ENCODE data around the gene TMA7B.

DNA sequence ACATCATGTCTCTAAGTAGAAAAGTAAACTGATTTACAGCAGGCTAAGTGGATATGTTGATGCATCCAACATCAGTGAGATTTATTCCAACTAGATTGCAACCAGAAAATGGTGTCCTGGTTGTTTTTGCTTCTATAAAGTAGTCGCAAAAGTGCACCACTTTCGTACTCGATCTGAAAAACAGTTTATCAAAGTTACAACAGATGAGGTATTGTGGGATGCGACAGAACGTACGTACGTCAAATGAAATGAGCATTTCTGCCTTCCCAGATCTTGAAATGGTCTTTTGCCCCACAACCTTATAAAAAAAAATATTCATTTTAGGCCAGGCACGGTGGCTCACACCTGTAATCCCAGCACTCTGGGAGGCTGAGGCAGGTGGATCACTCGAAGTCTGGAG is 45.6 kb upstream of the TMA7B start:
- TF ChIP-seq, protein P1, sequence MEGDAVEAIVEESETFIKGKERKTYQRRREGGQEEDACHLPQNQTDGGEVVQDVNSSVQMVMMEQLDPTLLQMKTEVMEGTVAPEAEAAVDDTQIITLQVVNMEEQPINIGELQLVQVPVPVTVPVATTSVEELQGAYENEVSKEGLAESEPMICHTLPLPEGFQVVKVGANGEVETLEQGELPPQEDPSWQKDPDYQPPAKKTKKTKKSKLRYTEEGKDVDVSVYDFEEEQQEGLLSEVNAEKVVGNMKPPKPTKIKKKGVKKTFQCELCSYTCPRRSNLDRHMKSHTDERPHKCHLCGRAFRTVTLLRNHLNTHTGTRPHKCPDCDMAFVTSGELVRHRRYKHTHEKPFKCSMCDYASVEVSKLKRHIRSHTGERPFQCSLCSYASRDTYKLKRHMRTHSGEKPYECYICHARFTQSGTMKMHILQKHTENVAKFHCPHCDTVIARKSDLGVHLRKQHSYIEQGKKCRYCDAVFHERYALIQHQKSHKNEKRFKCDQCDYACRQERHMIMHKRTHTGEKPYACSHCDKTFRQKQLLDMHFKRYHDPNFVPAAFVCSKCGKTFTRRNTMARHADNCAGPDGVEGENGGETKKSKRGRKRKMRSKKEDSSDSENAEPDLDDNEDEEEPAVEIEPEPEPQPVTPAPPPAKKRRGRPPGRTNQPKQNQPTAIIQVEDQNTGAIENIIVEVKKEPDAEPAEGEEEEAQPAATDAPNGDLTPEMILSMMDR (IDR thresholded peaks at IDR 0.05): no peak
- TF ChIP-seq POLR2A (IDR thresholded peaks at IDR 0.05): no peak
